ENCODE results near the gene TH.
A peak's percentile ranks its signal among the peaks of the same experiment; 100 is the strongest.

The TH gene

GRCh38 chr11:2191883-2192282 lies 20.3 kb upstream of the TH start:
- Histone ChIP-seq H3K79me2 (ENCODE audit: low read length) (no peaks in the 10 kb centered on the region), H3K9me2 (replicated peaks; ENCODE audit: insufficient read depth, low read length) (no peaks in the 10 kb centered on the region), H3K4me3 (ENCODE audit: low read length) (no peak overlapping the region), H3K36me3 (replicated peaks; ENCODE audit: insufficient read depth, low read length) (no peaks in the 10 kb centered on the region), H3F3A (ENCODE audit: insufficient read depth, low read length) (no peaks in the 10 kb centered on the region), H4K20me1 (ENCODE audit: insufficient read depth, low read length) (no peaks in the 10 kb centered on the region), H3K4me2 (ENCODE audit: low read depth, low read length) (no peak overlapping the region), H3K9me3 (replicated peaks; ENCODE audit: insufficient read depth, low read length) (no peaks in the 10 kb centered on the region), H2AFZ (ENCODE audit: low read length) (no peak overlapping the region), H3K27me3 (replicated peaks; ENCODE audit: insufficient read depth, low read length) (peaks cover 85% of the 10 kb centered on the region), H3K9ac (ENCODE audit: low read length) (no peak overlapping the region), H3K4me1 (ENCODE audit: low read length) (no peaks in the 10 kb centered on the region), H3K27ac (ENCODE audit: low read length) (no peak overlapping the region)
- no peak for TF ChIP-seq CTCF (IDR thresholded peaks at IDR 0.05; ENCODE audit: low read length)
- no peak for TF ChIP-seq EZH2 (optimal IDR thresholded peaks at IDR 0.05; ENCODE audit: low read depth, low read length)
- DNase-seq = no peak

GRCh38 chr11:2190657-2191471 lies 19.2 kb upstream of the TH start:
- Histone ChIP-seq H3K27me3 (replicated peaks; ENCODE audit: insufficient read depth, low read length) (peaks cover 85% of the 10 kb centered on the region), H3K36me3 (replicated peaks; ENCODE audit: insufficient read depth, low read length) (no peaks in the 10 kb centered on the region), H3K9ac (ENCODE audit: low read length) (no peak overlapping the region), H3K9me2 (replicated peaks; ENCODE audit: insufficient read depth, low read length) (no peaks in the 10 kb centered on the region), H3K9me3 (replicated peaks; ENCODE audit: insufficient read depth, low read length) (no peaks in the 10 kb centered on the region), H3K4me1 (ENCODE audit: low read length) (no peaks in the 10 kb centered on the region), H3F3A (ENCODE audit: insufficient read depth, low read length) (no peaks in the 10 kb centered on the region), H3K4me3 (ENCODE audit: low read length) (no peak overlapping the region), H4K20me1 (ENCODE audit: insufficient read depth, low read length) (no peaks in the 10 kb centered on the region), H3K27ac (ENCODE audit: low read length) (no peak overlapping the region), H2AFZ (ENCODE audit: low read length) (no peak overlapping the region), H3K79me2 (ENCODE audit: low read length) (no peaks in the 10 kb centered on the region), H3K4me2 (ENCODE audit: low read depth, low read length) (no peak overlapping the region)
- no peak for DNase-seq
- peak; percentile 35 for TF ChIP-seq EZH2 (optimal IDR thresholded peaks at IDR 0.05; ENCODE audit: low read depth, low read length)
- no peak for TF ChIP-seq EZH2phosphoT487 (IDR thresholded peaks at IDR 0.05; ENCODE audit: low read length)
- TF ChIP-seq CTCF (IDR thresholded peaks at IDR 0.05; ENCODE audit: low read length) = no peak

- H3K79me2 ChIP-seq (ENCODE audit: low read length) = no peaks in the 10 kb centered on the region
- H3K4me1 ChIP-seq (ENCODE audit: low read length) = no peaks in the 10 kb centered on the region
- H3F3A ChIP-seq (ENCODE audit: insufficient read depth, low read length) = no peaks in the 10 kb centered on the region
- H3K27me3 ChIP-seq (replicated peaks; ENCODE audit: insufficient read depth, low read length) = peaks cover 86% of the 10 kb centered on the region
- H3K4me2 ChIP-seq (ENCODE audit: low read depth, low read length) = no peak overlapping the region
- no peak overlapping the region for H3K9ac ChIP-seq (ENCODE audit: low read length)
- no peaks in the 10 kb centered on the region for H3K9me2 ChIP-seq (replicated peaks; ENCODE audit: insufficient read depth, low read length)
- H3K36me3 ChIP-seq (replicated peaks; ENCODE audit: insufficient read depth, low read length) = no peaks in the 10 kb centered on the region
- H3K9me3 ChIP-seq (replicated peaks; ENCODE audit: insufficient read depth, low read length) = no peaks in the 10 kb centered on the region
- DNase-seq = no peak
- no peak overlapping the region for H3K4me3 ChIP-seq (ENCODE audit: low read length)
- no peak overlapping the region for H3K27ac ChIP-seq (ENCODE audit: low read length)
- H4K20me1 ChIP-seq (ENCODE audit: insufficient read depth, low read length) = no peaks in the 10 kb centered on the region
- no peak overlapping the region for H2AFZ ChIP-seq (ENCODE audit: low read length)
- TF ChIP-seq CTCF (IDR thresholded peaks at IDR 0.05; ENCODE audit: low read length) (no peak), EZH2phosphoT487 (IDR thresholded peaks at IDR 0.05; ENCODE audit: low read length) (no peak), EZH2 (optimal IDR thresholded peaks at IDR 0.05; ENCODE audit: low read depth, low read length) (no peak)
These were observed 18.5 kb upstream of the TH start for GRCh38 chr11:2189938-2190656.

All from MM.1S (cell line).